HepG2 (cell line): Measurements from ENCODE around the gene KRTCAP2. TPM values are rescaled to one million over a fixed set of nuclear protein-coding genes. Genes with fewer than 3 reads are reported as not detected.

Source experiments
- ARNTL ChIP-seq: sonication (generic); formaldehyde crosslinking; IDR thresholded peaks from 2 replicates; pipeline ENCODE4 v1.4.0; 2020; ENCODE audit warnings: mild to moderate bottlenecking, missing genetic modification reagents
- ATF1 ChIP-seq: IDR thresholded peaks from 2 replicates; pipeline ENCODE4 v1.6.1; 2016; ENCODE audit warnings: mild to moderate bottlenecking, control low read depth
- E2F2 ChIP-seq: sonication (generic); formaldehyde crosslinking; IDR thresholded peaks from 2 replicates; pipeline ENCODE4 v1.4.0; 2020; ENCODE audit warnings: missing genetic modification reagents, borderline replicate concordance
- GLMP ChIP-seq: sonication (generic); formaldehyde crosslinking; IDR thresholded peaks from 2 replicates; pipeline ENCODE4 v1.9.0; 2021; ENCODE audit warnings: missing genetic modification reagents, mild to moderate bottlenecking, borderline replicate concordance
- HOXD1 ChIP-seq: sonication (generic); formaldehyde crosslinking; IDR thresholded peaks from 2 replicates; pipeline ENCODE4 v1.5.0; 2020; ENCODE audit warnings: missing genetic modification reagents
- JUNB ChIP-seq: sonication (generic); formaldehyde crosslinking; IDR thresholded peaks from 2 replicates; pipeline ENCODE4 v1.8.0; 2022; ENCODE audit warnings: missing genetic modification reagents, mild to moderate bottlenecking, borderline replicate concordance
- KDM6A ChIP-seq: IDR thresholded peaks from 2 replicates; pipeline ENCODE4 v1.6.1; 2016; ENCODE audit warnings: low read depth
- KLF13 ChIP-seq: sonication (generic); formaldehyde crosslinking; IDR thresholded peaks from 2 replicates; pipeline ENCODE4 v1.4.0; 2020; ENCODE audit warnings: mild to moderate bottlenecking, missing genetic modification reagents
- KMT2B ChIP-seq: IDR thresholded peaks from 2 replicates; pipeline ENCODE4 v1.6.1; 2016; ENCODE audit warnings: missing genetic modification reagents, missing compliant biosample characterization
- MAFF ChIP-seq: IDR thresholded peaks from 2 replicates; pipeline ENCODE4 v1.6.1; 2011; ENCODE audit warnings: low read depth, low read length, improper control_type of control experiment
- MIER2 ChIP-seq: IDR thresholded peaks from 2 replicates; pipeline ENCODE4 v1.6.1; 2016; ENCODE audit warnings: missing biosample characterization, missing genetic modification reagents
- RAD21 ChIP-seq: fragments of 450-650 bp; formaldehyde crosslinking; IDR thresholded peaks from 2 replicates; pipeline ENCODE4 v1.5.0; 2020; ENCODE audit warnings: mild to moderate bottlenecking
- RBFOX2 ChIP-seq: fragments of 200-400 bp; formaldehyde crosslinking; IDR thresholded peaks from 2 replicates; pipeline ENCODE4 v1.6.1; 2017; ENCODE audit warnings: low read depth, mild to moderate bottlenecking, low read length
- SCMH1 ChIP-seq: sonication (generic); formaldehyde crosslinking; IDR thresholded peaks from 2 replicates; pipeline ENCODE4 v1.9.0; 2021; ENCODE audit warnings: missing genetic modification reagents, mild to moderate bottlenecking, borderline replicate concordance
- SIX1 ChIP-seq: sonication (generic); formaldehyde crosslinking; IDR thresholded peaks from 2 replicates; pipeline ENCODE4 v1.4.0; 2020; ENCODE audit warnings: missing genetic modification reagents, borderline replicate concordance
- TEAD2 ChIP-seq: sonication (generic); formaldehyde crosslinking; IDR thresholded peaks from 2 replicates; pipeline ENCODE4 v1.9.0; 2021; ENCODE audit warnings: missing genetic modification reagents
- THRA ChIP-seq: sonication (generic); formaldehyde crosslinking; IDR thresholded peaks from 2 replicates; pipeline ENCODE4 v1.4.0; 2020; ENCODE audit warnings: missing genetic modification reagents, borderline replicate concordance
- TOPORS ChIP-seq: sonication (generic); formaldehyde crosslinking; IDR thresholded peaks from 2 replicates; pipeline ENCODE4 v1.8.0; 2023; ENCODE audit warnings: mild to moderate bottlenecking, missing genetic modification reagents
- ZNF124 ChIP-seq: sonication (generic); formaldehyde crosslinking; IDR thresholded peaks from 2 replicates; pipeline ENCODE4 v1.4.0; 2020; ENCODE audit warnings: missing genetic modification reagents
- ZNF292 ChIP-seq: sonication (generic); formaldehyde crosslinking; IDR thresholded peaks from 2 replicates; pipeline ENCODE4 v1.8.1; 2022; ENCODE audit warnings: mild to moderate bottlenecking, low read depth, missing genetic modification reagents, borderline replicate concordance
- ZNF317 ChIP-seq: sonication (generic); formaldehyde crosslinking; IDR thresholded peaks from 2 replicates; pipeline ENCODE4 v1.5.0; 2020; ENCODE audit warnings: mild to moderate bottlenecking, missing genetic modification reagents
- ZNF44 ChIP-seq: sonication (generic); formaldehyde crosslinking; IDR thresholded peaks from 2 replicates; pipeline ENCODE4 v1.5.1; 2020; ENCODE audit warnings: mild to moderate bottlenecking, missing genetic modification reagents
- ZNF503 ChIP-seq: sonication (generic); formaldehyde crosslinking; IDR thresholded peaks from 2 replicates; pipeline ENCODE4 v1.4.0; 2020; ENCODE audit warnings: missing genetic modification reagents
- ZNF552 ChIP-seq: sonication (generic); formaldehyde crosslinking; IDR thresholded peaks from 2 replicates; pipeline ENCODE4 v1.9.0; 2022; ENCODE audit warnings: missing genetic modification reagents, mild to moderate bottlenecking, borderline replicate concordance
- ZNF558 ChIP-seq: sonication (generic); formaldehyde crosslinking; IDR thresholded peaks from 2 replicates; pipeline ENCODE4 v1.9.0; 2022; ENCODE audit warnings: mild to moderate bottlenecking, missing genetic modification reagents, borderline replicate concordance
- ZNF83 ChIP-seq: sonication (generic); formaldehyde crosslinking; IDR thresholded peaks from 2 replicates; pipeline ENCODE4 v1.4.0; 2020; ENCODE audit warnings: missing genetic modification reagents, mild to moderate bottlenecking, borderline replicate concordance
- polyA plus RNA-seq, 8 experiments: library from polyadenylated mRNA; depleted of rRNA in 3 of 8; stranded (reverse) in 7 of 8; unstranded in 1 of 8; fragments of >200 nt; fragmentation: Illumina TruSeq in 4 of 8; extraction: Trizol in 4 of 8; gene quantifications; 2 replicates each; pipeline versions ENCODE4 v1.2.1 to v1.2.3, GENCODE V29; 2011 to 2016; ENCODE audit warnings: low read depth in 4 of 8, missing spikeins in 1 of 8, mixed read lengths in 1 of 8; ENCODE audit not compliant: insufficient read depth in 1 of 8
- total RNA-seq, 5 experiments: library from RNA; depleted of rRNA; stranded (reverse); fragments of >200 nt; fragmentation: Illumina TruSeq; extraction: Trizol; gene quantifications; 2 replicates each; pipeline ENCODE4 v1.2.3, GENCODE V29; 2016; ENCODE audit warnings: low read depth in 1 of 5

Gene KRTCAP2
- total and polyA plus RNA-seq, 2 of the 13 experiments (the other 11 are each of a cell fraction or from before 2014, with no cell fraction given) = 77.3 to 79.4 TPM

GRCh38 chr1:155135415-155136028, 37.6 kb downstream of the KRTCAP2 start, which contains the start of gene SLC50A1 (continued):
- TF ChIP-seq THRA (CRISPR knock-in tag) = no peak; the same call in none of the 2 replicates
- no peak for TF ChIP-seq ZNF44 (CRISPR knock-in tag)
- TF ChIP-seq TOPORS = peak; percentile 89
- TF ChIP-seq ZNF292 (CRISPR knock-in tag) = no peak
- no peak; the same call in 1 of the 2 replicates for TF ChIP-seq ATF1 (CRISPR knock-in tag)
- TF ChIP-seq HOXD1 (CRISPR knock-in tag) = no peak
- TF ChIP-seq TEAD2 (CRISPR knock-in tag) = no peak
- TF ChIP-seq MIER2 (CRISPR knock-in tag) = no peak; the same call in 1 of the 2 replicates
- TF ChIP-seq ZNF503 (CRISPR knock-in tag) = no peak; the same call in 1 of the 2 replicates
- peak; percentile 100 for TF ChIP-seq RBFOX2
- peak; percentile 48; the same call in 1 of the 2 replicates for TF ChIP-seq RAD21 (CRISPR knock-in tag)
- no peak for TF ChIP-seq MAFF
- TF ChIP-seq ZNF124 = 0 out of 2 replicates have a peak, but pooled peaks have one; percentile 26
- peak; percentile 75; the same call in 1 of the 2 replicates for TF ChIP-seq E2F2 (CRISPR knock-in tag)
- TF ChIP-seq ARNTL (CRISPR knock-in tag) = peak; percentile 81; the same call in 1 of the 2 replicates
- no peak for TF ChIP-seq SCMH1
- TF ChIP-seq ZNF83 (CRISPR knock-in tag) = no peak
- TF ChIP-seq GLMP (CRISPR knock-in tag) = no peak
- no peak for TF ChIP-seq KDM6A
- no peak; the same call in 1 of the 2 replicates for TF ChIP-seq KLF13 (CRISPR knock-in tag)
- no peak for TF ChIP-seq ZNF317 (CRISPR knock-in tag)
- 0 out of 2 replicates have a peak, but pooled peaks have one; percentile 47 for TF ChIP-seq JUNB (CRISPR knock-in tag)
- 0 out of 2 replicates have a peak, but pooled peaks have one; percentile 72 for TF ChIP-seq ZNF558
- TF ChIP-seq KMT2B = 0 out of 2 replicates have a peak, but pooled peaks have one; percentile 15
- no peak for TF ChIP-seq SIX1
- no peak for TF ChIP-seq ZNF552 (CRISPR knock-in tag)
